ENCODE measurements around the gene PCSK5.

- TF ChIP-seq CTCF (IDR thresholded peaks at IDR 0.05 in 8 of 11, conservative IDR thresholded peaks at IDR 0.05 in 3 of 11) (no peak), POLR2A (IDR thresholded peaks at IDR 0.05) (no peak)
Measured at GRCh38 chr9:76198336-76198735, 307.9 kb downstream of the PCSK5 start.
